Stomach smooth muscle (tissue), 2 donors: Measurements from ENCODE around the gene FLOT2.
"Not testable (repeated sequence)": the region's sequence is repeated elsewhere in the genome, so short reads cannot be mapped to it uniquely, and the experiment has no call there.

Experiments used
- H3K27ac ChIP-seq: one replicate; pipeline ENCODE4 v1.7.0; 2013; ENCODE audit warnings: mild to moderate bottlenecking, low read length, inconsistent platforms
- H3K27me3 ChIP-seq, 2 donors: one replicate each; pipeline ENCODE4 v1.7.0; 2013; ENCODE audit warnings: low read length in 2 of 2; ENCODE audit not compliant: insufficient read depth in 2 of 2, control insufficient read depth in 1 of 2
- H3K36me3 ChIP-seq, 2 donors: one replicate each; pipeline ENCODE4 v1.7.0; 2013; ENCODE audit warnings: low read length in 2 of 2; ENCODE audit not compliant: control insufficient read depth in 2 of 2, insufficient read depth in 2 of 2
- H3K4me1 ChIP-seq: one replicate; pipeline ENCODE4 v1.7.0; 2013; ENCODE audit warnings: low read length; ENCODE audit not compliant: control insufficient read depth, insufficient read depth
- H3K4me3 ChIP-seq, 2 donors: one replicate each; pipeline ENCODE4 v1.7.0; 2013; ENCODE audit warnings: low read length in 2 of 2
- H3K9ac ChIP-seq, 2 donors: one replicate each; pipeline ENCODE4 v1.7.0; 2013; ENCODE audit warnings: low read length in 2 of 2, mild to moderate bottlenecking in 1 of 2
- H3K9me3 ChIP-seq, 2 donors: one replicate each; pipeline ENCODE4 v1.7.0; 2013; ENCODE audit warnings: low read length in 2 of 2; ENCODE audit not compliant: control insufficient read depth in 2 of 2
- donor health status: healthy.
- donor health status: Pancreatic carcinoma.

FLOT2 gene

GRCh38 chr17:28882154-28882895 lies 15.2 kb downstream of the FLOT2 start:
- Histone ChIP-seq H3K9ac (no peak overlapping the region), H3K27ac (no peak overlapping the region), H3K27me3 (no peaks in the 10 kb centered on the region), H3K4me1 (no peaks in the 10 kb centered on the region), H3K4me3 (no peak overlapping the region), H3K36me3 (peaks cover 46 to 66% of the 10 kb centered on the region in 2 donors), H3K9me3 (no peaks in the 10 kb centered on the region)

- Histone ChIP-seq H3K36me3 (peaks cover 46 to 64% of the 10 kb centered on the region in 2 donors), H3K27ac (no peak overlapping the region), H3K9ac (no peak overlapping the region), H3K4me3 (no peak overlapping the region), H3K9me3 (no peaks in the 10 kb centered on the region), H3K4me1 (no peaks in the 10 kb centered on the region), H3K27me3 (no peaks in the 10 kb centered on the region)
Measured at GRCh38 chr17:28881533-28882056, 15.9 kb downstream of the FLOT2 start.

- Histone ChIP-seq H3K27ac (no peak overlapping the region), H3K9ac (no peak overlapping the region), H3K4me3 (no peak overlapping the region), H3K4me1 (no peaks in the 10 kb centered on the region), H3K27me3 (no peaks in the 10 kb centered on the region), H3K36me3 (peaks cover 45 to 64% of the 10 kb centered on the region in 2 donors), H3K9me3 (no peaks in the 10 kb centered on the region)
Measured at GRCh38 chr17:28880572-28880945, 17.0 kb downstream of the FLOT2 start.

GRCh38 chr17:28879886-28880571 lies 17.5 kb downstream of the FLOT2 start:
- Histone ChIP-seq H3K4me3 (no peak overlapping the region), H3K27ac (no peak overlapping the region), H3K36me3 (peaks cover 40 to 59% of the 10 kb centered on the region in 2 donors), H3K4me1 (no peaks in the 10 kb centered on the region), H3K9me3 (no peaks in the 10 kb centered on the region), H3K9ac (no peak overlapping the region), H3K27me3 (no peaks in the 10 kb centered on the region)

- Histone ChIP-seq H3K27me3 (no peaks in the 10 kb centered on the region), H3K36me3 (peaks cover 33 to 52% of the 10 kb centered on the region in 2 donors), H3K9me3 (no peaks in the 10 kb centered on the region), H3K4me1 (no peaks in the 10 kb centered on the region), H3K9ac (no peak overlapping the region), H3K27ac (no peak overlapping the region), H3K4me3 (no peak overlapping the region)
Measured at GRCh38 chr17:28878981-28879380, 18.6 kb downstream of the FLOT2 start.

GRCh38 chr17:28878158-28878910 lies 19.2 kb downstream of the FLOT2 start:
- H3K9ac ChIP-seq = no peak overlapping the region
- no peak overlapping the region for H3K4me3 ChIP-seq
- H3K9me3 ChIP-seq = no peaks in the 10 kb centered on the region
- no peak overlapping the region for H3K27ac ChIP-seq
- H3K36me3 ChIP-seq = peaks cover 33 to 47% of the 10 kb centered on the region in 2 donors
- no peaks in the 10 kb centered on the region for H3K4me1 ChIP-seq
- H3K27me3 ChIP-seq = no peaks in the 10 kb centered on the region

- peaks cover 26 to 36% of the 10 kb centered on the region in 2 donors for H3K36me3 ChIP-seq
- not testable (repeated sequence) for H3K4me3 ChIP-seq, H3K4me1 ChIP-seq, H3K27ac ChIP-seq, H3K9me3 ChIP-seq, H3K9ac ChIP-seq, H3K27me3 ChIP-seq
Measured at GRCh38 chr17:28877150-28877711, 20.3 kb downstream of the FLOT2 start.

- H3K27me3 ChIP-seq = no peaks in the 10 kb centered on the region
Measured at GRCh38 chr17:28875848-28876550, 21.5 kb downstream of the FLOT2 start.

GRCh38 chr17:28874750-28875149 lies 22.8 kb downstream of the FLOT2 start:
- Histone ChIP-seq H3K27ac (no peak overlapping the region), H3K27me3 (no peaks in the 10 kb centered on the region), H3K9ac (no peak overlapping the region), H3K36me3 (peaks cover 3 to 11% of the 10 kb centered on the region in 2 donors), H3K4me1 (no peaks in the 10 kb centered on the region), H3K9me3 (no peaks in the 10 kb centered on the region), H3K4me3 (no peak overlapping the region)

More at GRCh38 chr17:28875848-28876550, 21.5 kb downstream of the FLOT2 start:
- H3K9ac ChIP-seq = no peak overlapping the region
- H3K36me3 ChIP-seq = peaks cover 13 to 24% of the 10 kb centered on the region in 2 donors
- no peaks in the 10 kb centered on the region for H3K4me1 ChIP-seq
- H3K27ac ChIP-seq = no peak overlapping the region
- H3K4me3 ChIP-seq = no peak overlapping the region
- no peaks in the 10 kb centered on the region for H3K9me3 ChIP-seq

- Histone ChIP-seq H3K27ac (no peak overlapping the region), H3K9me3 (no peaks in the 10 kb centered on the region), H3K4me1 (no peaks in the 10 kb centered on the region), H3K4me3 (no peak overlapping the region), H3K36me3 (peaks cover 3% of the 10 kb centered on the region in 2 donors), H3K9ac (no peak overlapping the region), H3K27me3 (no peaks in the 10 kb centered on the region)
Measured at GRCh38 chr17:28873839-28874238, 23.7 kb downstream of the FLOT2 start.
